Activated CD8-positive, alpha-beta memory T cell treated with anti-CD3 and anti-CD28 coated beads for 48 hours (primary cell): ENCODE results near the gene NPDC1.

ENCODE experiments used
- DNase-seq, 3 experiments: peaks; one replicate each; pipeline ENCODE4 v3.0.0-alpha.2; 2020; ENCODE audit warnings: low read depth in 2 of 3, low spot score in 2 of 3

NPDC1 gene

DNA sequence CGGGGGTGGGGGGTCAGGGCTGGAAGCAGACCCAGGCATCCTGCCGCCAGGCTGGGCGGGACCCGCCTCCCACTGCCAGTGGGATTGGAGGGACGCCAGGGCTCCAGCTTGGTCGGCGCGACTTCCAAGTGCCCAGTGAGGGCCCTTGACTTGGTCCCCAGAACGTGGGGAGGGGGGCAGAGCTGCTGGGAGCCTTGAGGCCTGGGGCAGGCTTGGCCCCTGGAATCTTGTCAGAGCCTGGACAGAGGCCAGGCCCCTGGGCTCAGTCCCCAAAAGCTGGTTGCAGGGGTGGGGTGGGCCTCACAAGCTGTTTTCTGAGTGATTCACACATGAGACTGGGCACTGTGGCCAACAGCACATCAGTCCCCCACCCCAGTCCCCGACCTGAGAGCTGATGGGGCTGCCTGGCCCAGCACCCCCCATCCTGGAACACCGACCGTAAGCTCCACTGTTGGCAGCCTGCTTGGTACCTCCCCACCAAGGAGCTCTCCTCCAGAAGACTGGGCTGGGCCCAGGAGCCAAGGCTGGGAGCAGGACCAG, 50.1 kb downstream of the NPDC1 start:
- no peak for DNase-seq

DNA sequence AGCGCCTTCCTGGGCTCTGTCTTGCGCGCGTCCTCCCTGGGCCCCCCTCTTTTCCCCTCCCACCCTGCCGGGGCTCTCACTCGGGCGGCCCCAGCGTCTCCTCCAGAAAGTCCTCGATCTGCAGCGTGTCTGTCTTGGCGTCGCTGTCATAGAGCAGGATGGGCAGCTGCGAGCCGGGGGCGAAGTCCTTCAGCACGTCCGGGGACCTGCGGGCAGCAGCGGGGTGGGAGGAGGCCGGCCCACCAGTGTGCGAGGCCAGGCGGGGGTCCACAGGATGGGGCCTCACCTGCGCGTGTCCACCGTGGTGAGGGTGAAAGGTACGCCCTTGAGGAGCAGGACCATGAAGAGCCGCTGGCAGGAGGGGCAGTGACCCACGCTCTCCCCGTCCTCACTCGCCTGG, 50.6 kb downstream of the NPDC1 start:
- no peak for DNase-seq

DNA sequence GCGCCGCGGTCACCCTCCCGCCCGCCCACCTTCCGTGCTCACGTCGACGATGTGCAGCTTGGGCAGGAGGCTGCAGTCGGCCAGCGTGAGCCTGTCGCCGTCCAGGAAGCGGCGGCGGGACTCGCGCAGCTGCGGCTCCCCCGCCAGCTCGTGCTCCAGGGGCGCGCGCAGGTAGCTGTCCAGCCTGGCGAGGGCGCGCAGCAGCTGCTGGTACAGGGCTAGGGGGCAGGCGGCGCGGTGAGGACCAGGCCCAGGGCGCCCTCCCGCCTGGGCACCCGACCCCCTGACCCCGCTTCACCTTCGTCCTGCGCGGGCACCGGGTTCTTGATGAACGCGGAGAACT, 51.1 kb downstream of the NPDC1 start:
- DNase-seq: no peak

DNA sequence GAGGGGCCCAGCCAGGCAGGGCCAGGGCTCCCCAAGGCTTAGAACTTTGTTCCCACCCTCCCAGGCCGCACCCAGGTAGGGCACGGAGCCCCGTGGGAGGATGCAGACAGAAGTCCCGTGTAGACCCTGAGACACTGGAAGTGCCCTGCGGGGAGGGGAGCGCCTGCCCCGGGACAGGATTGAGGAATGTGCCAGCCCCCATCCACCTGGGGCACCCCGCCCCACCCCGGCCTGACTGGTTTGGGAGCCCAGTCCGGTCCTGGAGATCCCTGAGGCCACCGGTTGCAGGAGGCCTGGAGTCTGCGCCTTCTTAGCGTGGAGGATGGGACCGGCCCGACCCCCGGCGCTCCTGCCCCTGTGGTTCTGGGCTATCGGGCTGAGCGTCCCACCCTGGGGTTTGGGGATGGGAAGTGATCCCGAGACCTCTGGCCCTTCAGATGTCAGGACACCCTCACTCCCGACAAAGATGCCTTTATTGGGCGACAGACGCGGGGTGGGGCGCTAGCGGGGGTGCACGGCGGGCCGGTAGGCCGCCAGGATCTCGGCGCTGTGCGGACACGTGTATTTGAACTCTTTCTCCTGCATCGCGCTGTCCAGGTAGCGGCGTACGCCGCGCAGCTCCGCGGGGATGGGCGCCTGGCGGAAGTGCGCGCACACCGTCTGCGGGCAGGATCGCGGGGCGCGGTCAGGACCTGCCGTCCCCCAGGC, 51.6 kb downstream of the NPDC1 start:
- DNase-seq: no peak

DNA sequence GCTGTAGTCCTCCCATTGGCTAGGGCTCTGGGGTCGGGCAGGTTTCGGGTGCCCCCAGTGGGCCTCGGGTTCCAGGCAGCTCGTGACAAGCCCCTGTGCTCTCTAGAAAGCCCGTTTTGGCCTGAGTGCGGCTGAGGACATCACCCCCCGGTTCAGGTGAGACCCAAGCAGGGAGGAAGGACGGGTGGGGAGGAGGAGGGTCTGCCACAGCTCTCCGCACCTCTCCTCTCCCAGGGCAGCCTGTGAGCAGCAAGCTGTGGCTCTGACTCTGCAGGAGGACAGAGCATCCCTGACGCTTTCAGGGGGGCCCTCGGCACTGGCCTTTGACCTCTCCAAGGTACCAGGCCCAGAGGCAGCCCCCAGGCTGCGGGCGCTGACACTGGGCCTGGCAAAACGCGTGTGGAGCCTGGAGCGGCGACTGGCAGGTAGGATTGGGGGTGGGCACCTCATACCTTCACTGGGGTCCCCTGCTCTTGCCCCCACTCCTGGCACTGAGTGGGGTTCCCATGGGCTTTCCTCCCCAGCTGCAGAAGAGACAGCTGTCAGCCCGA, 53.1 kb downstream of the NPDC1 start:
- no peak for DNase-seq

DNA sequence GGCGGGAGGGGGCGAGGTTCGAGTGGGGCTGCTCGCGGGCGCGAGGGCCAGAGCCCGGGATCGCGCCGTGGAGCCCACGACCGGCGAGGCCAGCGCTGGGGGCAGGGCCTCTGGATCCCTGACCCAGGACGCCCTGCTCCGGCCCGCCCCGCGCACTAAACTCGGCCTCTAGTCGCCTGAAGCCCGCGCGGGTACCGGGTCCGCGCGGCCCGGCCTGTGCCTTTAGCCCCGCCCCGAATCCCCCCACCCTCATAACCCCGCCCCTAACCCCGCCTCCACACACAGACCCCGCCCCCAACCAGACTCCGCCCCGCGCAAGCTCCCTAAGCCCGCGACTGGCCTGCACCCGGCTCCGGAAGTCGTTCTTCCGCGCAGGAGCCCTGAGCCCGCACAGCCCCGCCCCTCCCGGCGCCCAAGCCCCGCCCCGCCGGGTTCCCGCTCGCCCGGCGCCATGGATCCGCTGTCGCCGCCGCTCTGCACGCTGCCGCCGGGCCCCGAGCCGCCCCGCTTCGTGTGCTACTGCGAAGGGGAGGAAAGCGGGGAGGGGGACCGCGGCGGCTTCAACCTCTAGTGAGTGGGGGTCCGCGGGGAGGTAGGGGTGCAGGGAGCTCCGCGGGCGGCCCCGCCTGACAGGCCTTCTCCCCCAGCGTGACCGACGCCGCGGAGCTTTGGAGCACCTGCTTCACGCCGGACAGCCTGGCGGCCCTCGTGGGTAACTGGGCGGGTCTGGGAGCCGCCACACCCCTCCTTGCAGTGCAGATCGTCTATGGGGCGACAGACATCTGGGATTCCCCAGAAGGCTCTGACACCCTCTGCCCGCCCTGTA, 53.8 kb downstream of the NPDC1 start, which contains the start of gene PAXX:
TSS of gene PAXX (plus strand) at position 430 of the 826 bp plus-strand sequence. CDS start at position 452, 22 bp downstream.
- peak; percentile 85 to 92 (median 90) for DNase-seq

DNA sequence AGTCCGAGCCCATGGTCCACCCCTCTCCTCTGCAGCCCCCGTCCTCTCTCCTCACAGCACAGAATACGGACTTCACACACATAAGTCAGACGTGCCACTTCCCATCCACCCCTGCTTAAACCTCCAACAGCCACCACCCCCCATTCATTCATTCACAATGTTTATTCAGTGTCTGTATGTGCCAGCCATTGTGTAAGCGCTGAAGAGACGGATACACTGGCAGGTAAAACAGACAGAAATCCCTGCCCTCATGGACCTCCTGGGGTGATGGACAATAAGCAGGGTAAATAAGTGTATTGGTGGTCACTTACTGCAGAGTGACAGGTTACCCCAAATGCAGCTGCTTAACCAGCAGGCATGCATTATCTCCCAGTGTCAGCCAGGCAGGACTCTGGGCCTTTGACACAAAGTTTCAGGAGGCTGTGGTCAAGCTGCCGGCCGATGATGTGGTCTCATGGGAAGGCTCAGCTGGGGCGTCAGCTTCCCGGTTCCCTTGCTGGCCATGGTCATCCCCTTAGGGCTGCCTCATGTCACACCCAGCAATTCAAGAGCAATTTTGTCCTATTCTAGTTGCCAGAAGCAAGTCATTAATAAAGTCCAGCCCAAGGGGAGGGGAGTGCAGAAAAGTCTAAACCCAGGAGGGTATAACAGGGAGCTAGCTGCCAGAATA, 55.6 kb downstream of the NPDC1 start:
- no peak for DNase-seq
